ENCODE data around the gene PVALB.
A peak's percentile ranks its signal among the peaks of the same experiment; 100 is the strongest.

The PVALB gene

GRCh38 chr22:36787204-36787988 lies 29.4 kb downstream of the PVALB start:
- TF ChIP-seq CTCF (conservative IDR thresholded peaks at IDR 0.05; ENCODE audit: low read length) = no peak
- DNase-seq (ENCODE audit: low read depth) = no peak
- no peak overlapping the region for H3K4me3 ChIP-seq (ENCODE audit: low read length)

DNA sequence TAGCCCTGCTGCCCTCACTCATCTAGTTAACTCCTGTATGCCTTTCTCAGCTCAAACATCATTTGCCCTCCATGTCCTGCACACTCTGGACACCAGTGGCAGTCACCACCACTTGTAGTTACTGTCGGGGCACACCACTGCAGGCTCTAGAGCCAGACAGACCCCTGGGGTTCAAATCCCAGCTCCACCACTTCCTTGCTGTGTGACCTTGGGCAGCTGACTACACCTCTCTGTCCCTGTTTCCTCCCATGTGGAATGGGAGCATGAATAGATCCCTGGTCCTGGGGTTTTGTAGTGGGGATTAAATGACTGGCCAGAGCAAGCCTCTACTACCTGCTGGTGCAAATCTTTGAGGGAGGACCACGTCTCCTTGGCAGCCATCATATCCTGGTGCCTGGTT lies 33.1 kb downstream of the PVALB start:
- H3K4me3 ChIP-seq (ENCODE audit: low read length) = no peak overlapping the region
- TF ChIP-seq CTCF (conservative IDR thresholded peaks at IDR 0.05; ENCODE audit: low read length) = no peak
- no peak for DNase-seq (ENCODE audit: low read depth)

- H3K4me3 ChIP-seq (ENCODE audit: low read length) = no peak overlapping the region
- DNase-seq (ENCODE audit: low read depth) = peak; percentile 76
- TF ChIP-seq CTCF (conservative IDR thresholded peaks at IDR 0.05; ENCODE audit: low read length) = peak; percentile 80
These were observed 34.9 kb downstream of the PVALB start for GRCh38 chr22:36781656-36782627.

GRCh38 chr22:36778020-36778419 lies 38.8 kb downstream of the PVALB start:
- no peak for DNase-seq (ENCODE audit: low read depth)
- TF ChIP-seq CTCF (conservative IDR thresholded peaks at IDR 0.05; ENCODE audit: low read length) = no peak
- H3K4me3 ChIP-seq (ENCODE audit: low read length) = no peak overlapping the region

- DNase-seq (ENCODE audit: low read depth) = no peak
- no peak for TF ChIP-seq CTCF (conservative IDR thresholded peaks at IDR 0.05; ENCODE audit: low read length)
These were observed 40.1 kb downstream of the PVALB start for GRCh38 chr22:36776722-36777121.

DNA sequence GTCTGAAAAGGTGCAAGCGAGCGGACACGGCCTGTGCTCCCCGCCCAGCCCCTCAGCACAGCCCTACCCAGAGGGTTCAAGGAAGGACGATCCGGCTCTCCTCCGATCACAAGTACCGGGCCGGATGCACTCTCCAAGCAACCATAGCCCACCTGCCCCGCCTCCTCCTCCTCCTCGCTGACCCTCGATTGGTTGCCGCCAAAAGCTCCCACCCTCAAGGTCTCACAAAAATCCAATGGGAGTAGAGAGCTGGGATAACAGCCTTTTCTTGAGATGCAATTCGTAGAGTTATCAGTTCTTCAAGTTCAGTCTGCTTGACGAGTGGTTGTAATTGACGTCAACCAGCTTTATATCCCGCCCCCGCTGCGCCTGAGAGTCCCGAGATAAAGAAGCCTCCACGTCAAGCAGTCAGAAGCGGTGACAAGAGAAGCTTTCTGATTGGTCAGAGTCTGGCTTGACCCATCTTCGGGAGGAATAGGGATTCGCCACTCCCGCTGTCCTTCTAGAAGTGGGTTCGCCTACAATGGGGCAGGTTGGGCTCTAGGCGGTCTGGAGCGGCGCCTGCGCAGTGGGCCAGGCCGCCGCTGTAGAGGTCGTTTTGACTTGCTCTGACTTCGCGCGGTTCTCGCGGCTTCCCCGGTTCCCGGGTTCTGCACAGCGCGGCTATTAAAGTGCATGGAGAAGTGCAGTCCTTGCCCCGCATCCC lies 40.7 kb downstream of the PVALB start, which contains the start of gene IFT27:
IFT27 (minus strand) TSS at position 156 of the 706 bp plus-strand sequence. CDS start 412 bp downstream, outside the sequence.
- peak; percentile 100 for DNase-seq (ENCODE audit: low read depth)
- peak within 1 kb of the TSS; percentile 85 for H3K4me3 ChIP-seq (ENCODE audit: low read length)
- TF ChIP-seq CTCF (conservative IDR thresholded peaks at IDR 0.05; ENCODE audit: low read length) = no peak

More at GRCh38 chr22:36776722-36777121, 40.1 kb downstream of the PVALB start:
- peak overlapping the region; percentile 45 for H3K4me3 ChIP-seq (ENCODE audit: low read length)
